HT-29 (cell line): ENCODE data around the gene UBAC1. TPM values are rescaled to one million over a fixed set of nuclear protein-coding genes. Genes with fewer than 3 reads are reported as not detected.
"Not testable (repeated sequence)": the region's sequence is repeated elsewhere in the genome, so short reads cannot be mapped to it uniquely, and the experiment has no call there.

ENCODE experiments used
- DNase-seq: peaks from one replicate; pipeline ENCODE4 v3.0.0-alpha.2; 2015; ENCODE audit warnings: low spot score
- total RNA-seq: library from RNA; depleted of rRNA; stranded (reverse); fragments of >200 nt; shearing (Covaris generic); gene quantifications from 2 replicates; pipeline ENCODE4 v1.2.3, GENCODE V29; 2014

UBAC1 gene
- total RNA-seq, 1 experiment from 2014 or later: 53.0 TPM

DNA sequence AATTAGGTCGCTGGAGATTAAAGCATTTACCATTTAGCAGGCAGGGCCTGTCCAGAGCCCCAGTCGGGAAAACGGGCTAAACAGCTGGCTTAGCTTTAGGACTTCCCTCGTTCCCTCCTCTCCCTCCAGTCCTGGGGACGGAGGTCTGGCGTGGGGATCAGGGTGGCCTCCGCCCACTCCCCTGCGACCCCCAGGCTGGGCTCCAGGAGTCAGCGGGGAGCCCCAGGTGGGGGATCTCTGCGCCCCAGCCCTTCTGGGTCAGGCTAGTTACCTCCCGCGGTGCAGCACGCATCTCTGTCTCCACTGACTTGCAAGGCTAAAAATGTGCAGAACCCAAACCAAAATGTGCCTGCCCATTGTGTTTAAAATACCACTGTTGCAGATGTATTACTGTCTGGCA lies 37.7 kb downstream of the UBAC1 start:
- DNase-seq: no peak

DNA sequence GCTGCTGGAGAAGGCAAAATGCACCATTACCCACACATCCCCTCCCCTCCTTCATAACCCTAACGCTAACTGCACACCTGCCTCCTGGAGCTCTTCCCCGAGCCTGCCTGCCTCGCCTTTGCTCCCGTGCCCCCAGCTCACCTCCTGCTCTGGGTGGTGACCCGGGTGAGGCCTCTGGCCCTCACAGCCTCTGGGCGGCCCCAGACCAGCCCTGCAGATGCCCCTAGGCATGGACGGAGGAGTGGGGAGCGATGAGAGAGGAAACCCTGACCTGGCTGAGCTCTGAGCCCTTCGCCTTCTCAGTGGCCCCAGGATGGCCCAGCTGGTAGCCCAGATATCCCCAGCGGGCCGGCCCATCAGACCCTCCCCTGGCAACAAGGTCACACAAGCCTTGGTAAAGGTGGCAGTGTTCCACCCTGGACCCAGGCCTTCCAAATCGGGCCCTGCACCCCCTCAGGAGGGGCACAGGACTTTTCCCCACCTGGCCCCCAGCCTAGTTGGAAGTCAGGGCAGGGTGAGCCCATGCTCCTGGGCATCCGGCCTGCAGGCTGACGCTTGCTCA lies 39.3 kb downstream of the UBAC1 start:
- DNase-seq: no peak

- DNase-seq: no peak
These were observed 40.1 kb downstream of the UBAC1 start for GRCh38 chr9:135920973-135921585.

- DNase-seq: no peak
These were observed 40.8 kb downstream of the UBAC1 start for GRCh38 chr9:135920256-135920930.

DNA sequence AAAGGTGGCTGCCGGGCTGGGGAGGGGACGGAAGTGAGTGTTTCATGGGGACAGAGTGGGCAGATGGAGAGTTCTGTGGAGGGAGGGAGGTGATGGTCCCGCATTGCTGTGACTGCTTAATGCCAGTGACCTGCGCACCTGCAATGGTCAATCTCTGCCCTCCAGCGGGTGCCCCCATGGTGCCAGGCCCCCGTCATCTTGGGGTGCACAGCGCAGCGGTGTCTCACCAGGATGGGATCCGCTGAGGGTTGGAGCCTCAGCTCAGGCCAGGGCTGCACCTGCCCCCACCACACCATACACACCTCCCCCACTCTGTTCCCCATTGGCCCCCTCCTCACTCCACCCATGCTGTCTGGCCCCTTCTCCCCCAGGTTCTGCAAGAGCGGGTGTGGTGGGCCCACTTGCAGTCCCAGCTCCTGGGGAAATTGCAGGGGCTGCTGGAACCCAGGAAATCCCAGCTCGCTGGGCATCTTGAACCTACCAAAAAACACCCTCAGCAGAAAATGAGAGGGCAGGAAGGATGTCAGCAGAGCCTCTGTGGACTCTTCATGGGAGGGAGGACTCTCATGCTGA lies 41.8 kb downstream of the UBAC1 start:
- no peak for DNase-seq

- not testable (repeated sequence) for DNase-seq
These were observed 44.9 kb downstream of the UBAC1 start for GRCh38 chr9:135916227-135916626.

GRCh38 chr9:135914921-135915320 lies 46.3 kb downstream of the UBAC1 start:
- DNase-seq: no peak

DNA sequence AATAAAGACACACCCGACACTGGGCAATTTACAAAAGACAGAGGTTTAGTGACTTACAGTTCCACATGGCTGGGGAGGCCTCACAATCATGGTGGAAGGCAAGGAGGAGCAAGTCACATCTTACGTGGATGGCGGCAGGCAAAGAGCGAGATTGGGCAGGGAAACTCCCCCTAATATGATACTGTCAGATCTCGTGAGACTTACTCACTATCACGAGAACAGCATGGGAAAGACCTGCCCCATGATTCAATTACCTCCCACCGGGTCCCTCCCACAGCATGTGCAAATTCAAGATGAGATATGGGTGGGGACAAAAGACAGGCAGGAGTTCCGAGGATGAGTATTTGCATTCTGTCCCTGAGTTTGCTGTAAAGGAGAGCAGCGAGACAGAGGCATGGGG lies 49.9 kb downstream of the UBAC1 start:
- DNase-seq: not testable (repeated sequence)

GRCh38 chr9:135910757-135911156 lies 50.4 kb downstream of the UBAC1 start:
- no peak for DNase-seq

GRCh38 chr9:135910216-135910615 lies 51.0 kb downstream of the UBAC1 start:
- DNase-seq: no peak

GRCh38 chr9:135909371-135909770 lies 51.8 kb downstream of the UBAC1 start:
- DNase-seq: no peak

- no peak for DNase-seq
These were observed 52.4 kb downstream of the UBAC1 start for GRCh38 chr9:135908754-135909204.

DNA sequence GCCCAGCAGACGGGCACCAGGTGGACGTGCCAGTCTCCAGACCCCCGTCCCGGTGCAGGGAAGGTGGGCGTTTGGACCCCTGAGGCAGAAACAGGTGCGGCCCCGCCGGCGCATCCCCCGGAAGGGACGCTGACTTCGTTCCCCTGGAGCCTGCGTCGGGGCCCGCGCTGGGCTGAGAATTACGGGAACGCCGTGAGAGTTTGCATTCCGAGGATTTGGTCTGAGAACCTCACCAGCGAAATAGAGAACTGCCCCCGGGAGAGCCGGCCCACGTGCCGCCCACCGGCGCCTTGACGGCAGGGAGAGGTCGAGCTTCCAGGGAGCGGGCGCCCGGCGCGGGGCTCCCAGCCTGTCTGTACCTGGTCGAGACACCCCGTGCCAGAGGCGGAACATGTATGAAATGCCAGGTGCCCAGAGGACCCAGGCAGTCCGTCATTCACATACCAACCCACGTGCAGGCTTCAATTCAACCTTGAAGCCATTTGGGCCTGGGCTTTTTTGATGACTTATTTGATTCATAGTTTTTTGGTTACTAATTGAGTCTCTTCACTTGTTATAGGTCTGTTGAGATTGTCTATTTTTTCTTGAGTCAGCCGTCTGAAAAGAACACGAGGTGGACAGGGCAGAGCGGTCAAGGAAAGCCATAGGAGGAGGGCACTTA lies 53.0 kb downstream of the UBAC1 start:
- no peak for DNase-seq

GRCh38 chr9:135907431-135908092 lies 53.6 kb downstream of the UBAC1 start, which contains the start of gene CAMSAP1:
TSS of gene CAMSAP1 (minus strand) at chr9:135907546. CDS start at chr9:135907159, 387 bp downstream.
- DNase-seq: peak; percentile 96

GRCh38 chr9:135907006-135907430 lies 54.2 kb downstream of the UBAC1 start:
- DNase-seq: peak; percentile 17

- DNase-seq: peak; percentile 75
These were observed 54.7 kb downstream of the UBAC1 start for GRCh38 chr9:135906291-135907005.

- peak; percentile 48 for DNase-seq
These were observed 55.6 kb downstream of the UBAC1 start for GRCh38 chr9:135905380-135906258.

DNA sequence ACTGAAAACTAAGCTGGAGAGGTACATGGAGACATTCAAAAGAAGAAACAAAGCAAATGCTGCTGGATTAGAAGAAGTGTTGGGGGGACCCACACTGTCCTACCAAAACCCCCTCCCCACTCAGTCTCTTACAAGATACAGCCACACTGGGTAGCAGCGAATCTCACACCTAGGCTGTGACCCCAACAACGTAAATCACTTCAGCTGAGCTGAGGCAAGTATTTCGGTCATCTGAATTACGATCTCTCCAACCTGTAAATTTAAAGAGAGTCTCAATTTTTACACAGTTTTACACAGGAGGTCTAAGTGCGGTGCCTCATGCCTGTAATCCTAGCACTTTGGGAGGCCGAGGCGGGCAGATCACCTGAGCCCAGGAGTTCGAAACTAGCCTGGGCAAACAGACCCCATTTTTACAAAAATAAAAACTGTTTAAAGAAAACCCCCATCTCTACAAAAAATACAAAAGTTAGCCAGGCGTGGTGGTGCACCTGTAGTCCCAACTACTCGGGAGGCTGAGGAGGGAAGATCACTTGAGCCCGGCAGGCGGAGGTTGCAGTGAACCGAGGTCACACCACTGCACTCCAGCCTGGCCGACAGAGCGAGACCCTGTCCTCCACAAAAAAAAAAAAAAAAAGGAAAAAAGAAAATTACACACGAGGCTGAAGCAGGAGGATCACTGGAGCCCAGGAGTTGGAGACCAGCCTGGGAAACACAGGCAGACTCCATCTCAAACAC lies 57.2 kb downstream of the UBAC1 start:
- no peak for DNase-seq

GRCh38 chr9:135903358-135903656 lies 57.9 kb downstream of the UBAC1 start:
- no peak for DNase-seq
